ENCODE data around the gene STOX2.

The STOX2 gene

DNA sequence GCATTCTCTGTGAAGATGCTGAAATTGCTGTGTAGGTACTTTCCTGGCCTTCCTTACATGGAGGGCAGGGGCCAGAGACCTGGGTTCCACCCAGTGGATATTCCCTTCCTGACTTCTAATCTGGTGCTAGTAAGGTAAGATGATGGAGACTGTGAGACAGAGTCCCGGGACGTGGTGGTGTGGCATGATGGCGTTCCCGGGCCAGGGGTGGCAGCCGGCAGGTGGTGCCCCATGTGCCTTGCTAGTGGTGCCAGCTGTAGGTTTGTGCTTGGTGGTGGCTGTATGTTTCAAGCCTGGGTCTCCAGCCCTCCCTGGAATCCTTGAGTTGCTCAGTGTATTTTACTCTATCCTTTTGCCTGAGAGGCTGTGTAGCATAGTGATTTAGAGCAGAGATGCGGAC lies 10.9 kb downstream of the STOX2 start:
- ChIA-PET CTCF (no interaction called here), POLR2A (no interaction called here)
- DNase-seq (ENCODE audit: extremely low spot score): no peak
- TF ChIP-seq FOXM1 (IDR thresholded peaks at IDR 0.05; ENCODE audit: borderline replicate concordance) (no peak), ELF4 (IDR thresholded peaks at IDR 0.05) (no peak), TARDBP (IDR thresholded peaks at IDR 0.05) (no peak), ARNT (IDR thresholded peaks at IDR 0.05) (no peak), FOXK2 (IDR thresholded peaks at IDR 0.05) (no peak), HDGF (IDR thresholded peaks at IDR 0.05; ENCODE audit: borderline replicate concordance) (no peak), SP1 (IDR thresholded peaks at IDR 0.05) (no peak), BHLHE40 (IDR thresholded peaks at IDR 0.05; ENCODE audit: borderline replicate concordance) (no peak), FOXA1 (IDR thresholded peaks at IDR 0.05) (no peak), CTBP1 (IDR thresholded peaks at IDR 0.05; ENCODE audit: borderline replicate concordance) (no peak), LEF1 (IDR thresholded peaks at IDR 0.05; ENCODE audit: borderline replicate concordance) (no peak), SUZ12 (IDR thresholded peaks at IDR 0.05) (no peak), NFRKB (IDR thresholded peaks at IDR 0.05) (no peak), L3MBTL2 (conservative IDR thresholded peaks at IDR 0.05) (no peak), ZNF384 (IDR thresholded peaks at IDR 0.05) (no peak)
- TF ChIP-seq, protein P1, sequence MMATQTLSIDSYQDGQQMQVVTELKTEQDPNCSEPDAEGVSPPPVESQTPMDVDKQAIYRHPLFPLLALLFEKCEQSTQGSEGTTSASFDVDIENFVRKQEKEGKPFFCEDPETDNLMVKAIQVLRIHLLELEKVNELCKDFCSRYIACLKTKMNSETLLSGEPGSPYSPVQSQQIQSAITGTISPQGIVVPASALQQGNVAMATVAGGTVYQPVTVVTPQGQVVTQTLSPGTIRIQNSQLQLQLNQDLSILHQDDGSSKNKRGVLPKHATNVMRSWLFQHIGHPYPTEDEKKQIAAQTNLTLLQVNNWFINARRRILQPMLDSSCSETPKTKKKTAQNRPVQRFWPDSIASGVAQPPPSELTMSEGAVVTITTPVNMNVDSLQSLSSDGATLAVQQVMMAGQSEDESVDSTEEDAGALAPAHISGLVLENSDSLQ (IDR thresholded peaks at IDR 0.05): no peak

DNA sequence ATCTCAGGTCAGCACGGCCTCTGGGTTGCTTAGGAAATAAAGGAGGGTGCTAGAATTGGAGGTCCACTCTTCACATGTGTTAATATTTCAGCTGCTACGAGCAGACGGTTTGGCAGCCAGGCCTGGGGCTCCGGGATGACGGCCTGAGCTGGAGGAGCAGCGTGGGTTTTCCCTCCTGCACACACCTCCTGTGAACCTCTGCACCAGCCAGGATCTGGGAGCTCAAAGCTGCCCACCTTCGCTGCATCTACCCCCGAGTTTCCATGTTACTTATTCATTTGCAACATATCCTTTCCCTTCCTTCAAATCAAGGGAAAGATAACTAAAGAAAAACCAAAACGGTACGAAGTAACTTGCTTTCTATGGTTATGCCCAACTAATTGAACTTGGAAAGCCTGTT lies 13.6 kb downstream of the STOX2 start:
- ChIA-PET CTCF (no interaction called here), POLR2A (interaction anchor here (1.0 to 1.8 kb wide), 3 partner anchors 10 to 12 kb away, joined by 3 to 6 read pairs (median 4); no protein-coding TSS in a partner anchor)

DNA sequence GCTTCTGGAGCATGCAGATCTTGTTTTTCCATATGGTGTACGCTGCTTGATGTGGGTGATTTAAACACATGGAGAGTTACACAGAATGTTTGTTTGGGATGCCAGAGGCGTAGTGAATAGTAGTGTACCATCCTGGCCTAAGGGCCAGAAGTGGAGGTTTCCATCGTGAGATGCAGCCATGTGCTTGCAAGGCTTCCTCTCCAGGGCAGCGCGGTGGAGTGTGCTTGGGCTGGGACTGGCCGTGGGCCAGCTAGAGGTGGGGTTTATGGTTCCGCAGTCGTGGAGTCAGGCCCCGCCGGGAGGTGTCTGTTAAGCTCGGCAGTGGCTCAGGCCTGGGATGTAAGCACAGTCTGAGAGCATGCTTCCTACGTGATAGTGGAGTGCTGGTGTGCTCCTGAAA lies 14.0 kb downstream of the STOX2 start:
- CTCF ChIA-PET: no interaction called here
- DNase-seq (ENCODE audit: extremely low spot score): no peak
- no peak for TF ChIP-seq FOXM1 (IDR thresholded peaks at IDR 0.05; ENCODE audit: borderline replicate concordance)
- no peak for TF ChIP-seq ARNT (IDR thresholded peaks at IDR 0.05)
- no peak for TF ChIP-seq HDGF (IDR thresholded peaks at IDR 0.05; ENCODE audit: borderline replicate concordance)
- TF ChIP-seq CTBP1 (IDR thresholded peaks at IDR 0.05; ENCODE audit: borderline replicate concordance): no peak
- no peak for TF ChIP-seq LEF1 (IDR thresholded peaks at IDR 0.05; ENCODE audit: borderline replicate concordance)
- no peak for TF ChIP-seq NFRKB (IDR thresholded peaks at IDR 0.05)
- no peak for TF ChIP-seq SP1 (IDR thresholded peaks at IDR 0.05)
- POLR2A ChIA-PET: interaction anchor here (1.0 to 1.8 kb wide), 3 partner anchors 10 to 13 kb away, joined by 3 to 6 read pairs (median 4); no protein-coding TSS in a partner anchor

More for the DNA sequence above, 13.6 kb downstream of the STOX2 start:
- TF ChIP-seq CTBP1 (IDR thresholded peaks at IDR 0.05; ENCODE audit: borderline replicate concordance) (no peak), L3MBTL2 (conservative IDR thresholded peaks at IDR 0.05) (no peak), HDGF (IDR thresholded peaks at IDR 0.05; ENCODE audit: borderline replicate concordance) (no peak), FOXA1 (IDR thresholded peaks at IDR 0.05) (no peak), BHLHE40 (IDR thresholded peaks at IDR 0.05; ENCODE audit: borderline replicate concordance) (no peak), SUZ12 (IDR thresholded peaks at IDR 0.05) (no peak), ARNT (IDR thresholded peaks at IDR 0.05) (no peak), NFRKB (IDR thresholded peaks at IDR 0.05) (no peak), FOXK2 (IDR thresholded peaks at IDR 0.05) (no peak), TARDBP (IDR thresholded peaks at IDR 0.05) (no peak), FOXM1 (IDR thresholded peaks at IDR 0.05; ENCODE audit: borderline replicate concordance) (no peak), ELF4 (IDR thresholded peaks at IDR 0.05) (no peak)
- no peak for DNase-seq (ENCODE audit: extremely low spot score)

DNA sequence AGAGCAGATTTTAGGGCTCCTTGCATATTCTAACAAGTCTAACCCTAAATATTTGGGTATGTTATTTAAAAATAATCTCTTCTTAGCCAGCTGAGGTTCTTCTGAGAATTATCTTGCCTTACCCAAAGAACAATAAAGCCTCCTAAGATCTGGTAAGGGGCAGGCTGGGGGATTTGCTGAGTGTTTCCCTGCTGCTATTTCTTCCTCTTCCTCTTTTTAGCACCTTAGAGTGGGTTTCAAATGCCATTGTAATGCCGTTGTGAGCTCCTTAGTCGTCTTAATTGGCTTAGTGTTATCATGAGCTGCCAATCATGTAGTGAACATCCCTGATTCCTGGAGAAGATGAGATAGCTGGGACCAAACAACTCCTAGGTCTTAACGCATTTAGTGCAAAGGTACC lies 15.4 kb downstream of the STOX2 start:
- ChIA-PET CTCF (no interaction called here), POLR2A (interaction anchor here (1.1 kb wide), 1 partner anchor 13 kb away, joined by 3 read pairs; no protein-coding TSS in a partner anchor)
- DNase-seq (ENCODE audit: extremely low spot score): no peak
- TF ChIP-seq L3MBTL2 (conservative IDR thresholded peaks at IDR 0.05) (no peak), TARDBP (IDR thresholded peaks at IDR 0.05) (no peak), HDGF (IDR thresholded peaks at IDR 0.05; ENCODE audit: borderline replicate concordance) (no peak), FOXA1 (IDR thresholded peaks at IDR 0.05) (no peak), SP1 (IDR thresholded peaks at IDR 0.05) (no peak), NFRKB (IDR thresholded peaks at IDR 0.05) (no peak), FOXK2 (IDR thresholded peaks at IDR 0.05) (no peak), BHLHE40 (IDR thresholded peaks at IDR 0.05; ENCODE audit: borderline replicate concordance) (no peak), ARNT (IDR thresholded peaks at IDR 0.05) (no peak), CTBP1 (IDR thresholded peaks at IDR 0.05; ENCODE audit: borderline replicate concordance) (no peak), ELF4 (IDR thresholded peaks at IDR 0.05) (no peak), ZNF384 (IDR thresholded peaks at IDR 0.05) (no peak), LEF1 (IDR thresholded peaks at IDR 0.05; ENCODE audit: borderline replicate concordance) (no peak)
- TF ChIP-seq, protein P1 (IDR thresholded peaks at IDR 0.05): no peak

DNA sequence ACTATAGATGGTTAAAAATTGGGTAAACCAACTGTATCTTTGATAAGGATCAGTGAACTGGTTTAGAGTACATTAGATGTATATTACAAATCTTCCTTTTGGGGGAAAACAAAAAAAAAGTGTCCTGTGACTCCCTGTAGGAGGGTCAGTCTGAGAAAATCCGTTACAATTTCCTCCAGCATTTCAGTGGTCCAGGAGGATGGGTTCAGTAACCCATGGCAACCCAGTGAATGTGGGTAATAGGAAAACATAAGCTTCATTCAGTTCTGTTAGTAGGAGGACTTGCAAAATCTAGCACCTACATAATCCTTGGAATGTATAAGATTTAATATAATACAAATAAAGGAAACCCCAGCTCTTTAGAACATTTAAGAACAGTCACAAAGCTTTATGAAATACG lies 16.2 kb downstream of the STOX2 start:
- no peak for DNase-seq (ENCODE audit: extremely low spot score)
- ChIA-PET POLR2A (interaction anchor here (1.1 kb wide), 1 partner anchor 14 kb away, joined by 3 read pairs; no protein-coding TSS in a partner anchor), CTCF (interaction anchor here (0.6 kb wide), 1 partner anchor 43 kb away, joined by 3 read pairs; no protein-coding TSS in a partner anchor)
- TF ChIP-seq SP1 (IDR thresholded peaks at IDR 0.05) (no peak), FOXA1 (IDR thresholded peaks at IDR 0.05) (no peak), SUZ12 (IDR thresholded peaks at IDR 0.05) (no peak), HDGF (IDR thresholded peaks at IDR 0.05; ENCODE audit: borderline replicate concordance) (no peak), L3MBTL2 (conservative IDR thresholded peaks at IDR 0.05) (no peak), ELF4 (IDR thresholded peaks at IDR 0.05) (no peak), ZNF384 (IDR thresholded peaks at IDR 0.05) (no peak), LEF1 (IDR thresholded peaks at IDR 0.05; ENCODE audit: borderline replicate concordance) (no peak), TARDBP (IDR thresholded peaks at IDR 0.05) (no peak), NFRKB (IDR thresholded peaks at IDR 0.05) (no peak), CTBP1 (IDR thresholded peaks at IDR 0.05; ENCODE audit: borderline replicate concordance) (no peak), BHLHE40 (IDR thresholded peaks at IDR 0.05; ENCODE audit: borderline replicate concordance) (no peak), ARNT (IDR thresholded peaks at IDR 0.05) (no peak), FOXK2 (IDR thresholded peaks at IDR 0.05) (no peak), FOXM1 (IDR thresholded peaks at IDR 0.05; ENCODE audit: borderline replicate concordance) (no peak)
- TF ChIP-seq, protein P1 (IDR thresholded peaks at IDR 0.05): no peak

All from HEK293T (cell line).